CD4-positive, alpha-beta memory T cell (primary cell): Measurements from ENCODE around the gene KCTD10. TPM values are rescaled to one million over a fixed set of nuclear protein-coding genes. Genes with fewer than 3 reads are reported as not detected.
"Not testable (repeated sequence)": the region's sequence is repeated elsewhere in the genome, so short reads cannot be mapped to it uniquely, and the experiment has no call there.

Source experiments
- CTCF ChIA-PET: fragments of 350-600 bp; sonication (Branson Sonifier 250); formaldehyde crosslinking; loops from one replicate; lab custom pipeline; 2021; ENCODE audit warnings: inconsistent platforms; ENCODE audit not compliant: partially characterized antibody; lab: Charles Lee
- POLR2A ChIA-PET: fragments of 350-600 bp; sonication (Branson Sonifier 250); formaldehyde crosslinking; loops from one replicate; lab custom pipeline; 2021; ENCODE audit not compliant: partially characterized antibody; lab: Charles Lee
- DNase-seq, 5 donors: peaks; one replicate each; pipeline versions ENCODE4 v3.0.0 to v3.0.0-alpha.2; 2020 to 2022; ENCODE audit warnings: mixed read lengths in 1 of 5
- H3K27ac ChIP-seq: one replicate; pipeline ENCODE4 v1.7.0; 2013; ENCODE audit warnings: low read depth, low read length
- H3K27me3 ChIP-seq: 2 replicates; pipeline ENCODE4 v1.7.0; 2013; ENCODE audit warnings: mild to moderate bottlenecking, low read length, moderate library complexity; ENCODE audit not compliant: insufficient read depth
- H3K36me3 ChIP-seq: 2 replicates; pipeline ENCODE4 v1.7.0; 2013; ENCODE audit warnings: mild to moderate bottlenecking, low read length, moderate library complexity; ENCODE audit not compliant: insufficient read depth
- H3K4me1 ChIP-seq: 2 replicates; pipeline ENCODE4 v1.7.0; 2013; ENCODE audit warnings: mild to moderate bottlenecking, low read length, moderate library complexity; ENCODE audit not compliant: insufficient read depth
- H3K4me3 ChIP-seq, 2 donors: one replicate each; pipeline ENCODE4 v1.7.0; 2013; ENCODE audit warnings: low read length in 2 of 2, mild to moderate bottlenecking in 1 of 2
- H3K9me3 ChIP-seq, 2 donors: one replicate each; pipeline ENCODE4 v1.7.0; 2013; ENCODE audit warnings: low read length in 2 of 2, control low read depth in 1 of 2; ENCODE audit not compliant: control insufficient read depth in 1 of 2
- H3K27ac Mint-ChIP-seq, 7 donors: one replicate each; pipeline ENCODE4 v1.8.0; 2020 to 2021; ENCODE audit warnings: mixed read lengths in 7 of 7, mild to moderate bottlenecking in 6 of 7, inconsistent platforms in 3 of 7, moderate library complexity in 3 of 7
- H3K27me3 Mint-ChIP-seq, 2 donors: one replicate each; pipeline ENCODE4 v1.8.0; 2020 to 2021; ENCODE audit warnings: mixed read lengths in 2 of 2
- H3K36me3 Mint-ChIP-seq, 2 donors: one replicate each; pipeline ENCODE4 v1.8.0; 2020 to 2021; ENCODE audit warnings: mixed read lengths in 2 of 2, inconsistent platforms in 1 of 2, mild to moderate bottlenecking in 1 of 2
- H3K4me1 Mint-ChIP-seq, 4 donors: one replicate each; pipeline ENCODE4 v1.8.0; 2020 to 2021; ENCODE audit warnings: mixed read lengths in 4 of 4, mild to moderate bottlenecking in 1 of 4
- H3K4me3 Mint-ChIP-seq, 8 donors: one replicate each; pipeline ENCODE4 v1.8.0; 2020 to 2021; ENCODE audit warnings: mixed read lengths in 8 of 8, mild to moderate bottlenecking in 7 of 8, moderate library complexity in 6 of 8, inconsistent platforms in 3 of 8
- H3K9me3 Mint-ChIP-seq, 8 donors: one replicate each; pipeline ENCODE4 v1.8.0; 2020 to 2021; ENCODE audit warnings: mixed read lengths in 8 of 8, mild to moderate bottlenecking in 5 of 8, inconsistent platforms in 3 of 8, moderate library complexity in 1 of 8
- intact Hi-C: fragments of 100-400 bp; cut with micrococcal nuclease; formaldehyde crosslinking; loops from one replicate; pipeline ENCODE4 v1.15.1; 2023
- polyA plus RNA-seq, 2 donors: library from polyadenylated mRNA; unstranded; fragments of 300-500 nt; fragmentation: Illumina TruSeq; gene quantifications; one replicate each; pipeline ENCODE4 v1.2.3, GENCODE V29; 2021
- total RNA-seq, 2 experiments: library from RNA; stranded (reverse); gene quantifications; one replicate each; pipeline ENCODE4 v1.2.3, GENCODE V29; 2021

KCTD10 gene
- total and polyA plus RNA-seq, 4 experiments from 2014 or later: 23.2 to 31.9 (median 27.2) TPM

DNA sequence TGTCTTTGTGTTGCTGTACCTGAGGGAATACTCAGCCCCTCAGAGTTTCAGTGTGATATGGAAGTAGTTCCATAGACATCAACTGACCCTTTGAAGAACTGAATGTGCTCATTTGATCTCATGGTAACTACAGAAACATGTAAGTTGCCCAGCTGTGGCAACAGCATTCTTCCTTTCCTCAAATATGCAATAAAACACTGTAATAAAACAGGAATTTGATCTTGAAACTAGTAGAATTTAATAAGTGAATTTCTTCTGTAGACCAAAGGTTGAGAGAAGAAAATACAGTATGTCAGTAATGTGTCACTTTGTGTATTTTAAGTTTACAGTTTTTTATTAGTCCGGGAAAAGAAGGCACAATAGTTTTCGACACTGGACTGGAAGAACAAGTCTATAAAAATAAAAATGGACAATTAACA lies 31.9 kb downstream of the KCTD10 start:
- no peaks in the 10 kb centered on the region for H3K4me1 Mint-ChIP-seq
- Histone ChIP-seq H3K27ac (no peak overlapping the region), H3K4me1 (no peaks in the 10 kb centered on the region), H3K27me3 (no peaks in the 10 kb centered on the region), H3K9me3 (no peaks in the 10 kb centered on the region), H3K36me3 (peaks cover 7% of the 10 kb centered on the region), H3K4me3 (no peak overlapping the region)
- H3K27me3 Mint-ChIP-seq: no peaks in the 10 kb centered on the region
- ChIA-PET POLR2A (no interaction called here), CTCF (interaction anchor here (2.5 kb wide), 1 partner anchor 12 kb away, joined by 10 read pairs; no protein-coding TSS in a partner anchor)
- no peak for DNase-seq
- intact Hi-C loops: no loop called here
- H3K36me3 Mint-ChIP-seq: peaks cover 18 to 40% of the 10 kb centered on the region in 2 donors
- no peak overlapping the region for H3K4me3 Mint-ChIP-seq
- no peak overlapping the region for H3K27ac Mint-ChIP-seq
- no peaks in the 10 kb centered on the region for H3K9me3 Mint-ChIP-seq

DNA sequence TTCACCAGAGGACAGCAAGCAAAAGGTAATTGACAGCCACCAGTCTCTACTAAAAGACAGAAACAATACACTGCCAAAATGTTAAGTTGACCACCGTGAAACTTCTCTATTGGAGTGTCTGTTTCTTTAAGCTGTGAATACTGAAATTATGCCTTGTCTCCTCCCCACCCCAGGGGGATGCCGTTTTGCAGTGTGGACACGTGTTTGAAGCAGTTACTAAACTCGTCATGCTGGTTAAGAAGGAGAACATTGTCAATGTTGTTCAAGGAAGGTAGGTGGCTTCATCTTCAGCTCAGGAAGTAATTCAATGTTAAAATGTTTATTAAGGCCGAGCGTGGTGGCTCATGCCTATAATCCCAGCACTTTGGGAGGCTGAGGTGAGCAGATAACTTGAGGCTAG lies 32.8 kb downstream of the KCTD10 start:
- peaks cover 5% of the 10 kb centered on the region for H3K36me3 ChIP-seq
- intact Hi-C loops: no loop called here
- no peak for DNase-seq
- CTCF ChIA-PET: interaction anchor here (0.9 to 2.5 kb wide), 3 partner anchors 11 to 18 kb away, joined by 3 to 10 read pairs (median 3); no protein-coding TSS in a partner anchor
- Mint-ChIP-seq H3K4me1 (no peaks in the 10 kb centered on the region), H3K4me3 (no peak overlapping the region), H3K27ac (no peak overlapping the region), H3K9me3 (no peaks in the 10 kb centered on the region), H3K36me3 (peaks cover 13 to 34% of the 10 kb centered on the region in 2 donors), H3K27me3 (no peaks in the 10 kb centered on the region)
- H3K27ac ChIP-seq: no peak overlapping the region
- no peak overlapping the region for H3K4me3 ChIP-seq
- POLR2A ChIA-PET: no interaction called here
- H3K27me3 ChIP-seq: no peaks in the 10 kb centered on the region
- no peaks in the 10 kb centered on the region for H3K4me1 ChIP-seq
- no peaks in the 10 kb centered on the region for H3K9me3 ChIP-seq

DNA sequence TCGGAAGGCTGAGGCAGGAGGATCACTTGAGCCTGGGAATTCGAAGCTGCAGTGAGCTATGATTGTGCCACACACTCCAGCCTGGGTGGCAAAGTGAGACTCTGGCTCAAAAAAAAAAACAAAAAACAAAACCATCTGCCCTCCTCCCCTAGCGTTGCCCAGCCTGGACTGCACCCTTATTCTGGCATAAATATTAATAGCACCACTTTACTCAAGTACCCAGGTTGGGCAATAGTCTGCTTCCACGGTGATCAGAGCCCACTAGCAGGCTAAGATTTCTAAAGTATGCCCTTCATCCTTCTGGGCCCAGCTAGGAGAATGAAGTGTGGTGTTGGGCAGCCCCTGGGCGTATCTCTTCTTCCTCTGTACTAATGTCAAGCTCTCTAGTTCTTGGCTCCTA lies 33.3 kb downstream of the KCTD10 start:
- CTCF ChIA-PET: interaction anchor here (0.9 to 2.5 kb wide), 5 partner anchors 9 to 332 kb away, joined by 3 to 10 read pairs (median 3); no protein-coding TSS in a partner anchor

GRCh38 chr12:109440851-109441490 lies 36.1 kb downstream of the KCTD10 start:
- Mint-ChIP-seq H3K4me1 (no peaks in the 10 kb centered on the region), H3K27me3 (no peaks in the 10 kb centered on the region), H3K4me3 (no peak overlapping the region), H3K9me3 (no peaks in the 10 kb centered on the region), H3K36me3 (peaks cover 8 to 13% of the 10 kb centered on the region in 2 donors), H3K27ac (no peak overlapping the region)
- intact Hi-C loops: no loop called here
- no peaks in the 10 kb centered on the region for H3K4me1 ChIP-seq
- CTCF ChIA-PET: no interaction called here
- no peak for DNase-seq
- H3K4me3 ChIP-seq: no peak overlapping the region
- H3K27me3 ChIP-seq: no peaks in the 10 kb centered on the region
- H3K36me3 ChIP-seq: no peaks in the 10 kb centered on the region
- H3K9me3 ChIP-seq: no peaks in the 10 kb centered on the region
- H3K27ac ChIP-seq: no peak overlapping the region
- POLR2A ChIA-PET: no interaction called here

More for the DNA sequence above, 33.3 kb downstream of the KCTD10 start:
- H3K27me3 Mint-ChIP-seq: no peaks in the 10 kb centered on the region
- no peaks in the 10 kb centered on the region for H3K9me3 Mint-ChIP-seq
- Histone ChIP-seq H3K36me3 (peaks cover 5% of the 10 kb centered on the region), H3K27ac (no peak overlapping the region), H3K27me3 (no peaks in the 10 kb centered on the region), H3K4me3 (no peak overlapping the region), H3K9me3 (no peaks in the 10 kb centered on the region), H3K4me1 (no peaks in the 10 kb centered on the region)
- no peak overlapping the region for H3K4me3 Mint-ChIP-seq
- POLR2A ChIA-PET: no interaction called here
- H3K27ac Mint-ChIP-seq: no peak overlapping the region
- peaks cover 10 to 29% of the 10 kb centered on the region in 2 donors for H3K36me3 Mint-ChIP-seq
- no peaks in the 10 kb centered on the region for H3K4me1 Mint-ChIP-seq
- no peak for DNase-seq
- intact Hi-C loops: no loop called here

GRCh38 chr12:109439951-109440350 lies 37.1 kb downstream of the KCTD10 start:
- H3K9me3 Mint-ChIP-seq, H3K27me3 Mint-ChIP-seq, H3K36me3 ChIP-seq, H3K36me3 Mint-ChIP-seq, H3K4me1 Mint-ChIP-seq, H3K27ac ChIP-seq, H3K4me3 ChIP-seq, POLR2A ChIA-PET, DNase-seq, H3K4me3 Mint-ChIP-seq, H3K4me1 ChIP-seq, H3K9me3 ChIP-seq, H3K27me3 ChIP-seq, intact Hi-C loops, H3K27ac Mint-ChIP-seq: not testable (repeated sequence)
- CTCF ChIA-PET: interaction anchor here (1.5 kb wide), 1 partner anchor 14 kb away, joined by 3 read pairs; no protein-coding TSS in a partner anchor

DNA sequence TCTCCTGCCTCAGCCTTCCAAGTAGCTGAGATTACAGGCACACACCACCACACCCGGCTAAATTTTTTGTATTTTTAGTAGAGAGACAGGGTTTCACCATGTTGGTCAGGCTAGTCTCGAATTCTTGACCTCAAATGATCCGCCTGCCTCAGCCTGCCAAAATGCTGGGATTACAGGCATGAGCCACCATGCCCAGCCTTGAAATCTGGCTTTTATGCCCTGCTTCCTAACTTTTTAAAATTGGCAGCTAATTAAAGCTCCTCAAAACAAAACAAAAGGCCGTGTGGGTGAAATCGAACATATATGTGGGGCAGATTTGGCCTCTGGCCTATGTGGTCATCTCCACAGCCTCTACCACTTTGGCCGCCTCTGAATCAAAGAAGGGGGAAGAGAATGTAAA lies 37.9 kb downstream of the KCTD10 start:
- ChIA-PET CTCF (interaction anchor here (1.5 kb wide), 1 partner anchor 14 kb away, joined by 3 read pairs; no protein-coding TSS in a partner anchor), POLR2A (no interaction called here)
- no peaks in the 10 kb centered on the region for H3K4me1 Mint-ChIP-seq
- H3K27ac Mint-ChIP-seq: no peak overlapping the region
- intact Hi-C loops: no loop called here
- H3K27me3 ChIP-seq: no peaks in the 10 kb centered on the region
- no peaks in the 10 kb centered on the region for H3K9me3 Mint-ChIP-seq
- no peaks in the 10 kb centered on the region for H3K36me3 ChIP-seq
- DNase-seq: no peak
- H3K9me3 ChIP-seq: no peaks in the 10 kb centered on the region
- peaks cover 1 to 2% of the 10 kb centered on the region in 2 donors for H3K36me3 Mint-ChIP-seq
- no peak overlapping the region for H3K4me3 Mint-ChIP-seq
- H3K27ac ChIP-seq: no peak overlapping the region
- no peak overlapping the region for H3K4me3 ChIP-seq
- no peaks in the 10 kb centered on the region for H3K27me3 Mint-ChIP-seq
- no peaks in the 10 kb centered on the region for H3K4me1 ChIP-seq

- H3K4me1 Mint-ChIP-seq: peaks cover 4 to 13% (median 9%) of the 10 kb centered on the region in 4 donors
- H3K4me3 Mint-ChIP-seq: no peak overlapping the region
- DNase-seq: no peak
- H3K27ac ChIP-seq: no peak overlapping the region
- no peak overlapping the region for H3K4me3 ChIP-seq
- POLR2A ChIA-PET: no interaction called here
- H3K36me3 ChIP-seq: no peaks in the 10 kb centered on the region
- H3K36me3 Mint-ChIP-seq: peaks cover 0 to 2% of the 10 kb centered on the region in 2 donors
- no peaks in the 10 kb centered on the region for H3K9me3 ChIP-seq
- H3K9me3 Mint-ChIP-seq: no peaks in the 10 kb centered on the region
- intact Hi-C loops: no loop called here
- H3K27me3 ChIP-seq: no peaks in the 10 kb centered on the region
- peaks cover 6% of the 10 kb centered on the region for H3K4me1 ChIP-seq
- CTCF ChIA-PET: interaction anchor here (0.9 to 1.8 kb wide), 2 partner anchors 8 to 12 kb away, joined by 3 to 15 read pairs; no protein-coding TSS in a partner anchor
- no peak overlapping the region for H3K27ac Mint-ChIP-seq
- H3K27me3 Mint-ChIP-seq: no peaks in the 10 kb centered on the region
These were observed 40.9 kb downstream of the KCTD10 start for GRCh38 chr12:109436188-109436560.
